Measurements from ENCODE around the gene UST. TPM values are rescaled to one million over a fixed set of nuclear protein-coding genes. Genes with fewer than 3 reads are reported as not detected.

UST gene
- total and polyA plus RNA-seq, 2 of the 8 experiments (the other 6 are each of a cell fraction or from before 2014, with no cell fraction given) = 13.5 to 34.5 TPM

GRCh38 chr6:148855744-148856143 lies 108.9 kb downstream of the UST start:
- Histone ChIP-seq H3K18ac (ENCODE audit: extremely low read depth, low read length) (no peak overlapping the region), H3K9me3 (ENCODE audit: insufficient read depth in 2 of 2, low read depth in 1 of 2, low read length in 1 of 2) (no peaks in the 10 kb centered on the region), H3K14ac (ENCODE audit: insufficient read length) (no peak overlapping the region), H3K79me1 (ENCODE audit: low read depth, low read length) (peaks cover 10% of the 10 kb centered on the region), H3K27me3 (replicated peaks in 1 of 4; ENCODE audit: control insufficient read depth in 3 of 4, extremely low read depth in 1 of 4, insufficient read depth in 3 of 4, low read length in 3 of 4) (no peaks in the 10 kb centered on the region), H3K23ac (ENCODE audit: insufficient read length) (no peak overlapping the region), H2BK15ac (ENCODE audit: low read length) (no peak overlapping the region), H4K91ac (replicated peaks; ENCODE audit: insufficient read length, low read length) (no peak overlapping the region), H3K36me3 (ENCODE audit: control insufficient read depth in 2 of 4, insufficient read depth in 4 of 4, low read length in 3 of 4) (no peaks in the 10 kb centered on the region), H3K4ac (replicated peaks; ENCODE audit: insufficient read length, low read depth, low read length) (no peak overlapping the region), H2BK12ac (ENCODE audit: low read depth, low read length) (no peak overlapping the region), H3K9ac (replicated peaks in 1 of 4; ENCODE audit: extremely low read depth in 1 of 4, low read depth in 3 of 4, low read length in 3 of 4) (no peak overlapping the region), H2BK120ac (replicated peaks; ENCODE audit: low read depth, low read length) (no peak overlapping the region), H3K4me3 (ENCODE audit: extremely low read depth in 1 of 4, insufficient read depth in 2 of 4, low read depth in 3 of 4, low read length in 4 of 4) (no peak overlapping the region), H3K27ac (ENCODE audit: low read depth, low read length) (no peak overlapping the region), H3K4me1 (replicated peaks in 1 of 4; ENCODE audit: control insufficient read depth in 3 of 4, insufficient read depth in 4 of 4, low read length in 3 of 4) (peaks cover 9 to 18% (median 13%) of the 10 kb centered on the region in 4 experiments; a peak in 5 of 7 replicates), H2AFZ (ENCODE audit: low read length) (no peak overlapping the region), H3K56ac (replicated peaks; ENCODE audit: insufficient read length, low read depth, low read length) (no peak overlapping the region), H2BK5ac (ENCODE audit: low read depth, low read length) (0 out of 2 replicates have a peak overlapping the region, but pooled peaks have one; percentile 24), H4K5ac (ENCODE audit: insufficient read length, low read depth, low read length) (no peak overlapping the region), H4K8ac (ENCODE audit: extremely low read depth, insufficient read depth, low read length) (no peak overlapping the region; the same call in 1 of the 2 replicates), H3K79me2 (ENCODE audit: control insufficient read depth in 1 of 2, insufficient read depth in 2 of 2, low read length in 2 of 2) (peaks cover 6 to 73% of the 10 kb centered on the region in 2 experiments), H3K23me2 (ENCODE audit: low read depth, low read length) (no peaks in the 10 kb centered on the region), H2BK20ac (ENCODE audit: low read length) (no peak overlapping the region), H4K20me1 (replicated peaks in 1 of 2; ENCODE audit: control insufficient read depth in 1 of 2, insufficient read depth in 2 of 2, low read length in 2 of 2) (peaks cover 3 to 6% of the 10 kb centered on the region in 2 experiments), H3K4me2 (ENCODE audit: insufficient read depth in 1 of 2, low read depth in 2 of 2, low read length in 2 of 2) (peak overlapping the region in 1 of 2 experiments; percentile 63; a peak in 2 of 4 replicates), H2AK5ac (ENCODE audit: low read depth, low read length) (no peak overlapping the region)
- no peak for TF ChIP-seq RFX5 (IDR thresholded peaks at IDR 0.05; ENCODE audit: borderline replicate concordance, low read depth, low read length)
- no peak for TF ChIP-seq YY1 (IDR thresholded peaks at IDR 0.05; ENCODE audit: low read depth, low read length)
- no peak for TF ChIP-seq POLR2A (IDR thresholded peaks at IDR 0.05; ENCODE audit: control extremely low read depth in 1 of 2, low read depth in 2 of 2, low read length in 2 of 2)
- no peak for TF ChIP-seq GABPA (IDR thresholded peaks at IDR 0.05; ENCODE audit: borderline replicate concordance, insufficient read depth, low read length)
- no peak for TF ChIP-seq ZNF274 (IDR thresholded peaks at IDR 0.05; ENCODE audit: borderline replicate concordance, extremely low read depth, low read length)
- ChIA-PET CTCF (ENCODE audit: partially characterized antibody) (interaction anchor here (0.6 to 1.0 kb wide), 2 partner anchors 84 to 114 kb away, joined by 3 read pairs; no protein-coding TSS in a partner anchor), POLR2A (ENCODE audit: partially characterized antibody) (interaction anchor here (1.3 kb wide), 1 partner anchor 69 kb away, joined by 3 read pairs; no protein-coding TSS in a partner anchor)
- FAIRE-seq = no peak
- no peak for DNase-seq (ENCODE audit: low read depth in 1 of 2, low spot score in 2 of 2)
- 90% methylated on average over 7 of the region's 7 CpGs; no CpG with 5 or more reads in 1 of the 2 experiments for WGBS, 2 experiments (ENCODE audit: extremely low coverage in 1 of 2, insufficient coverage in 1 of 2, insufficient read length in 1 of 2, insufficient replicate concordance in 2 of 2, low coverage in 1 of 2, low lambda C conversion rate in 2 of 2, missing lambda C conversion rate in 1 of 2)

Data from H1 (cell line).